ENCODE data around the gene FSD1.
"Not testable (repeated sequence)": the region's sequence is repeated elsewhere in the genome, so short reads cannot be mapped to it uniquely, and the experiment has no call there.

FSD1 gene

GRCh38 chr19:4304538-4305256 lies at the start of gene FSD1:
Gene FSD1 (plus strand): TSS chr19:4304598. CDS start chr19:4304747, 149 bp downstream.
- peak; percentile 28 to 49 (median 44) for DNase-seq (ENCODE audit: low read depth in 3 of 3)

DNA sequence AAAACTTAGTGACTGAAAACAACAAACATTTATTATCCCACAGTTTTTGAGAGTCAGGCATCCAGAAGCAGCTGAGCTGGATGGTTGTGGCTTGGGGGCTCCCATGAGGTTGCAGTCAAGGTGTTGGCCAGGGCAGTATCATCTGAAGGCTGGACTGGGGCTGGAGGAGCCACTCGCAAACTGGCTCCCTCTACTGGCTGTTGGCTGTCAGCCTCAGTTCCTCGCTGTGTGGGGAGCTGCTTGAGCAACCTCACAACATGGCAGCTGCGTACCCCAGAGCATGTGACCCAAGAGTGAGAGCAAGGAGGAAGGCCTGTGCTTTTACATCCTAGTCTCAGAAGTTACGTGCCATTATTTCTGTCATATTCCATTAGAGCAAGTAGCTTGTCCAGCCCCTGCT lies 47.8 kb upstream of the FSD1 start:
- DNase-seq (ENCODE audit: low read depth in 3 of 3): no peak

- DNase-seq (ENCODE audit: low read depth in 3 of 3): no peak
Measured at GRCh38 chr19:4257025-4257424, 47.4 kb upstream of the FSD1 start.

GRCh38 chr19:4258181-4258580 lies 46.2 kb upstream of the FSD1 start:
- no peak for DNase-seq (ENCODE audit: low read depth in 3 of 3)

GRCh38 chr19:4260613-4261191 lies 43.7 kb upstream of the FSD1 start:
- DNase-seq (ENCODE audit: low read depth in 3 of 3): no peak

- no peak for DNase-seq (ENCODE audit: low read depth in 3 of 3)
Measured at GRCh38 chr19:4264812-4265211, 39.6 kb upstream of the FSD1 start.

DNA sequence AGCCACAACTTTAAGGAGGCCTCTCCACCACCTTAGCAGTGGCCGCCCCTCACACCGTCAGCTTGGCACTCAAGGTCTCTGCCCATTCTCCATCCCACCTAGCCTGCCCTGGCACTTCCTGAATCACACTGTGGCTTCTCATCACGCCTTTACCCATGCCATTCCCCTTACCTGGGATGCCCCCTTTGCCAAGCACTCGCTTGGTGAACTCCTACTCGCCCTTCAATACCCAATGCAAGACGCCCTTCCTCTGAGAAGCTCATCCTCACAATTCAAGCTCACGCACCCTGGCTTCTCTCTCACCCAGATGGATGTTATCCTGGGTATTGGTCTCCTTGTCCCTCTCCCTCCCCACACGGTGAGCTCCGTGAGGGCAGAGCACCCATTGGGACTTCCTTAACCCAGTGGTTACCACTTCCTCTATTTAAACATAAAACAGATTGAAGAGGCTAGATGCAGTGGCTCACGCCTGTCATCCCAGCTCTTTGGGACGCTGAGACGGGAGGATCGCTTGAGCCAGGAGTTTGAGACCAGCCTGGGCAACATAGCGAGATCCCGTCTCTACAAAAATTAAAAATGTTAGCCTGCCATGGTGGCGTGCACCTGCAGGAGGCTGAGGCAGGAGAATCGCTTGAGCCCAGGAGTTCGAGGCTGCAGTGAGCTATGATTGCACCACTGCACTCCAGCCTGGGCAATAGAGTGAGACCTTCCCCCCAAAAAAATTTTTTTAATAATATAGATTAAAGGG lies 38.0 kb upstream of the FSD1 start:
- no peak for DNase-seq (ENCODE audit: low read depth in 3 of 3)

GRCh38 chr19:4267101-4267900 lies 37.1 kb upstream of the FSD1 start:
- DNase-seq (ENCODE audit: low read depth in 3 of 3): peak; percentile 26 to 42 (median 32)

DNA sequence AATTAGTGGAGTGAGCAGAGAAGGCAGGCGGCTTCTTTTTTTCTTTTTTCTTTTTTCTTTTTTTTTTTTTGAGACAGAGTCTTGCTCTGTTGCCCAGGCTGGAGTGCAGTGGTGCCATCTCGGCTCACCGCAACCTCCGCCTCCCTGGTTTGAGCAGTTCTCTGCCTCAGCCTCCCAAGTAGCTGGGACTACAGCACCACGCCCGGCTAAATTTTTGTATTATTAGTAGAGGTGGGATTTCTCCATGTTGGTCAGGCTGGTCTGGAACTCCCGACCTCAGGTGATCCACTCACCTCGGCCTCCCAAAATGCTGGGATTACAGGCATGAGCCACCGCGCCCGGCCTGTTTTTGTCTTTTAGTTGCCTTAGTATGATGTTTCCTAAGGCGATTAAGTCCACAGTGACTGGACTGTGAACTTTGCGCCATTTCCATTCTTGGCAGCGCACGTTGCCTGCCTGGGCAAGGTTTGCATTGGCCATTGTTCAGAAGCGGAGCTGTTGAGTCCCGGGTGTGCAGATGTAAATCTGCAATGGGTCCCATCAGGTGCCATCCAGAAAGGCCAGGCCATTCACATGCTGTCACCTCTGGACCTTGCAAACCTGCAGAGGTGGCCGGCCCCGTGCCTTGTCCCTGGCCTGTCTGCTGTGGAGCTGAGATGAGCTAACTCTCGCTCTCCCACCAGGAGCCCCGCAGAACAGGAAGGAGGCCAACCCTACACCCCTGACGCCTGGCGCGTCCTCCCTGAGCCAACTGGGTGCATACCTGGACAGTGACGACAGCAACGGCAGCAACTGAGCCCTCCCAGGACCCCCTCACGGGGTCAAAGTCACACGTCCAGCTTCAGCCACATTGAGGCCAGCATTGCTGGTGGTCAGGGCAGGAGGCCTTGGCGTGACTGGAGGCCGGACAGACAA lies 36.2 kb upstream of the FSD1 start:
- no peak for DNase-seq (ENCODE audit: low read depth in 3 of 3)

GRCh38 chr19:4268816-4269430 lies 35.5 kb upstream of the FSD1 start:
- no peak for DNase-seq (ENCODE audit: low read depth in 3 of 3)

DNA sequence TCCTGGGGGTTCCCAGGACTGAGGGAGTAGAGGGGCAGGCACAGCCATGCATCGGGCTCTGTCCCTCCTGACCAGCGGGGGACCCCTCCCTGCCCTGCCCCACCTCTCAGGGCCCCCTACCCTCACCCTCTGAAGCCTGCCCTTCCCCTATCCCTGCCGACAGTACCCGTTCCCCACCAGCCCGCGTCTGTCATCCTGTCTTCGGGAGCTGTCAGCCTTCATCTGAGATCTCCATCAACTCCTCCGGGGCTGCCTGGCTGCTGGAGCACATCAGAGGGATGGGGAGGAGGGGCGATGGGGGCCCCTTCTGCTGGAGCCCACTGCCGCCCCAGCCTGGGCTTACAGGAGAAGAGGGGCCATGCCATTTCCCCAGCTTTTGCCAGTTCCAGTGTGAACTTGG lies 31.5 kb upstream of the FSD1 start:
- DNase-seq (ENCODE audit: low read depth in 3 of 3): no peak

- DNase-seq (ENCODE audit: low read depth in 3 of 3): not testable (repeated sequence)
Measured at GRCh38 chr19:4274321-4274686, 30.1 kb upstream of the FSD1 start.

DNA sequence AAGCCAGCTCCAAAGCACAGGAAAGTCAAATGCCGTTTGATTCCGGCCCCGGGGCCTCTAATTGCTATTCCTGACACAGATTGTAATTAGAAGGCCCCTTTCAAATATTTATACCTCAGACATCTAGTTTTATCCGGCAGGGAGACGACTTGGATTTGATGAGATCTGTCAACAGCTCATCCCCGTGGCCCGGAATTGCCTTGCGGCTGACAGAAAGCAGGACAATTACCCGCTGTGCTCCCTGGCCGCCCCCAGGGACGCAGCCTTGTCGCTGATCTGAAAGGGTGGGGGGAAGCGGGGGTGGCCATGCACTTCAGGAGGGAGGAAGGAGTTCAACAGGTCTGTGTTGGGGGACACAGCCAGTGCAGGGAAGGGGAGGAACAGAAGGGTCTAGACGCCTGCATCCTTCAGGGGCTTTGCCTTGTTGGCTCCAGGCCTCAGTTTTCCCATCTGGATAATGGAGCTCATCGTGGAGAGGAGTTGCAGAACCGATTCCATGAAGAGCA lies 27.2 kb upstream of the FSD1 start:
- no peak for DNase-seq (ENCODE audit: low read depth in 3 of 3)

- no peak for DNase-seq (ENCODE audit: low read depth in 3 of 3)
Measured at GRCh38 chr19:4278010-4278409, 26.4 kb upstream of the FSD1 start.

GRCh38 chr19:4278419-4279266 lies 25.8 kb upstream of the FSD1 start, which contains the start of gene SHD:
Gene SHD (plus strand): TSS chr19:4279266. CDS start chr19:4280064, 798 bp downstream.
- no peak for DNase-seq (ENCODE audit: low read depth in 3 of 3)

GRCh38 chr19:4279267-4279529 lies 25.2 kb upstream of the FSD1 start:
- DNase-seq (ENCODE audit: low read depth in 3 of 3): no peak

GRCh38 chr19:4279530-4280422 lies 24.6 kb upstream of the FSD1 start:
- DNase-seq (ENCODE audit: low read depth in 3 of 3): no peak

GRCh38 chr19:4284176-4284958 lies 20.0 kb upstream of the FSD1 start:
- DNase-seq (ENCODE audit: low read depth in 3 of 3): no peak

Measured in stimulated activated CD4-positive, alpha-beta T cell treated with anti-CD3 and anti-CD28 coated beads, TNF-alpha, amount 100 ng/mL, for 4 hours (primary cell).